HUES48 (cell line): ENCODE measurements around the gene MYH11.
"Not testable (repeated sequence)": the region's sequence is repeated elsewhere in the genome, so short reads cannot be mapped to it uniquely, and the experiment has no call there.

Experiments used
- H3K27ac ChIP-seq: one replicate; pipeline ENCODE4 v1.7.0; 2013; ENCODE audit warnings: low read depth, low read length, inconsistent platforms
- H3K27me3 ChIP-seq: 2 replicates; pipeline ENCODE4 v1.6.1; 2013; ENCODE audit warnings: mild to moderate bottlenecking, low read length; ENCODE audit not compliant: control insufficient read depth, insufficient read depth
- H3K36me3 ChIP-seq: 2 replicates; pipeline ENCODE4 v1.6.1; 2013; ENCODE audit warnings: low read length; ENCODE audit not compliant: control insufficient read depth, insufficient read depth
- H3K4me1 ChIP-seq: 2 replicates; pipeline ENCODE4 v1.6.1; 2013; ENCODE audit warnings: mild to moderate bottlenecking, low read length; ENCODE audit not compliant: control insufficient read depth, insufficient read depth
- H3K4me3 ChIP-seq: 2 replicates; pipeline ENCODE4 v1.5.1; 2013; ENCODE audit warnings: mild to moderate bottlenecking, low read depth, low read length
- H3K9ac ChIP-seq: 2 replicates; pipeline ENCODE4 v1.6.1; 2013; ENCODE audit warnings: mild to moderate bottlenecking, low read depth, low read length, moderate library complexity
- H3K9me3 ChIP-seq: 2 replicates; pipeline ENCODE4 v1.6.1; 2013; ENCODE audit warnings: low read length; ENCODE audit not compliant: control insufficient read depth, insufficient read depth

The MYH11 gene

DNA sequence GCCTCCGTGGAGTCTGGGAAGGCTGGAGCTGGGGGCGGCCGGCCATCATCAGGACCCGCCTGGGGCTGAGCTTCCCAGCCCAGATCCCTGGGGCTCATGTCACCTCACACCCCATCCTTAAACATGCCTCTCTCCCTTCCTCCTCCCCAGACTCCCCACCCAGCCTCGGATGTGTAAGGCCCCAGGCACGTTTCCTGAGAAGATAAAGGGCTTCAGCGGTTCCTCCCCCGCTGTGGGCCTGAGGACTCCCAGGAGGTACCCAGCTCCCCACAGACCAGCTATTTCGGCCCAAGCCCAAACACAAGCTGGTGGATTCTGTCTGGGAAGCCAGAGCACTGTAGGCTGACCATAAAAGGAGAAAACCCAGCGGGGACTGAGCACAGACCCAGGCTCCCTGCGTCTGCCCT is 49.2 kb downstream of the MYH11 start:
- H3K9me3 ChIP-seq = no peaks in the 10 kb centered on the region
- H3K36me3 ChIP-seq = no peaks in the 10 kb centered on the region
- H3K4me3 ChIP-seq = no peak overlapping the region
- no peaks in the 10 kb centered on the region for H3K27me3 ChIP-seq
- H3K27ac ChIP-seq = peak overlapping the region; percentile 51
- H3K4me1 ChIP-seq = peaks cover 8% of the 10 kb centered on the region; the same call in 1 of the 2 replicates
- H3K9ac ChIP-seq = no peak overlapping the region

DNA sequence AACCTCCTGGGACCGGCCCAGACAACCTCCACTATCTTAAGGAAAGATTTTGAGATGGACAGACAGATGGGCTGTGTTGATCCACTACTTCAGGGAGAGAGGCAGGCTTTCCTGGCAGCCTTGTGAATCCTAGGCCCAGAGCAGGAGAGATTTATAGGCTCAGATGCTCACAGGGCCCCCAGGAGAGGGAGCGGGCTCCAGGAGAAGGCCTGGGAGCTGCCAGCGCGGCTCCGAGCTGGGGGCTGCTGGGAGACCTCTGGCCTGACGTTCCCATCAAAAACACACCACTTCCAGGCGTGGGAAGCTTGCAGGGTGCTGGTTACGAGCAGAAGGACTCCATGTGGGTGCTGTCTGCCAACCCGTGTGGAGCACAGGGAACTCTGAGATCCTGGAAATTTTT is 53.2 kb downstream of the MYH11 start:
- Histone ChIP-seq H3K36me3 (no peaks in the 10 kb centered on the region), H3K4me3 (no peak overlapping the region), H3K9me3 (no peaks in the 10 kb centered on the region), H3K27ac (no peak overlapping the region), H3K9ac (no peak overlapping the region), H3K27me3 (no peaks in the 10 kb centered on the region), H3K4me1 (peaks cover 8% of the 10 kb centered on the region; the same call in 1 of the 2 replicates)

DNA sequence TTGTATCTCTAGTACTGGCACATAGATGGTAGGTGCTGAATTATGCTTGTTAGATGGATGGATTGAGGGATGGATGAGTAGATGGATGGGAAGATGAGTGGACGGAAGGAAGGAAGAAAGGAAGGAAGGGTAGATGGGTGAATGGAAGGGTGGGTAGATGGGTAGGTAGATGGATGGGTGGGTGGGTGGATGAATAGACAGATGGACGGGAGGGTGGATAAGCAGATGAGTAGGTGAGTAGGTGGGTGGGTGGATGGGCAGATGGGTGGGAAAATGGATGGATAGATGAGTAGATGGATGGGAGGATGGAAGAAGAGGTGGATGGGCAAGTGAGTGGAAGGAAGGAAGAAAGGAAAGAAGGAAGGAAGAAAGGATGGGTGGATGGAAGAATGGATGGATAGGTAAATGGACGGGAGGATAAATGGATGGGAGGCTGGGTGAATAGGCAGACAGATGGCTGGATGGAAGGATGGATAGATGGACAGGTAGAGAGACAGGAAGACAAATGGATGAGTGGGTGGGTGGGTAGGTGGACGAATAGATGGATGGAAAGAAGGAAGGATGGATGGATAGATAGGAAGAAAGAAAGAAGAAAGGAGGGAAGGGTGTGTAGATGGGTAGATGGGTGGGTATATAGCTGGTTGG is 56.9 kb downstream of the MYH11 start:
- H3K9me3 ChIP-seq = no peaks in the 10 kb centered on the region; the same call in 1 of the 2 replicates
- no peak overlapping the region for H3K4me3 ChIP-seq
- H3K27me3 ChIP-seq = no peaks in the 10 kb centered on the region
- H3K27ac ChIP-seq = no peak overlapping the region
- H3K36me3 ChIP-seq = no peaks in the 10 kb centered on the region
- no peaks in the 10 kb centered on the region for H3K4me1 ChIP-seq
- no peak overlapping the region for H3K9ac ChIP-seq

DNA sequence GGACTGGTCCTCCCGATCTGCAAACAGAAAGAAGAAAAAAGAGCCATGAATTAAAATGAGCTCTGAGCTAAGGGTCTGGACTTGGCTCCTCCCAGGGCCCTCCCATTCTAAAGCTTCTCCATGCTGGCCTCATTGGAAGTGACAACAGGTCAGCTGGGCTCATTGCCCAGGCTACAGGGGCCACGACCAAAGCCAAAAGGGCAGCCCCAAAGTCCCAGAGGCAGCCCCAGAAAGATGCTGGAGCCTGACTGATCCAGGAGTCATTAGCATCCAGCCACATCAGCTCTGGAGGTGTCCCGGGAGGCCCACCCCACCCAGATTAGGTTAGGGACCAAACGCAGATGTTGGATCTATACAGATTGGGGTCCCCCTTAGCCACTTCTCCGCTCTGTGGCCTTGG is 58.2 kb downstream of the MYH11 start:
- no peak overlapping the region for H3K9ac ChIP-seq
- no peaks in the 10 kb centered on the region for H3K27me3 ChIP-seq
- no peaks in the 10 kb centered on the region; the same call in 1 of the 2 replicates for H3K9me3 ChIP-seq

DNA sequence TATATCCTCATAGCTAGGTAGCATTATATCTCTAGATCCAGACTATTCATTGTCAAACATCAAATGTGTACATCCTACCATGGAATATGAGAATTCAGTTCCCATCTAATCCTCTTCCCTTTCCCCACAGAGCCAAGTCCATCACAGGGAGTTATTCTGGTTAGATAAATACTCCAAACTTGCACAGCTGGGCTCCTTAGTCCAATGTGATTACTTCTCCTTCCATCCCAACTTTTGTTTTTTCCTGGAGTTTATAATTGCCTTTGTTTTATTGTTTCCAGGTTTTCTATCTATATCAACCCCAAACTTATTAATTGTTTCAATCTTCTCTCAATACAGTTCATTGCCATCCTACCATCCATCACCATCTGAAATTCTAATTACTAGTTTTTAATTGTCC is 59.9 kb downstream of the MYH11 start:
- H3K4me1 ChIP-seq = no peaks in the 10 kb centered on the region
- H3K9me3 ChIP-seq = no peaks in the 10 kb centered on the region; the same call in 1 of the 2 replicates
- H3K27ac ChIP-seq = no peak overlapping the region
- no peak overlapping the region for H3K4me3 ChIP-seq
- no peaks in the 10 kb centered on the region for H3K36me3 ChIP-seq
- H3K27me3 ChIP-seq = no peaks in the 10 kb centered on the region
- H3K9ac ChIP-seq = no peak overlapping the region

More for the DNA sequence above, 58.2 kb downstream of the MYH11 start:
- H3K4me3 ChIP-seq = no peak overlapping the region
- H3K27ac ChIP-seq = no peak overlapping the region
- no peaks in the 10 kb centered on the region for H3K36me3 ChIP-seq
- no peaks in the 10 kb centered on the region for H3K4me1 ChIP-seq

DNA sequence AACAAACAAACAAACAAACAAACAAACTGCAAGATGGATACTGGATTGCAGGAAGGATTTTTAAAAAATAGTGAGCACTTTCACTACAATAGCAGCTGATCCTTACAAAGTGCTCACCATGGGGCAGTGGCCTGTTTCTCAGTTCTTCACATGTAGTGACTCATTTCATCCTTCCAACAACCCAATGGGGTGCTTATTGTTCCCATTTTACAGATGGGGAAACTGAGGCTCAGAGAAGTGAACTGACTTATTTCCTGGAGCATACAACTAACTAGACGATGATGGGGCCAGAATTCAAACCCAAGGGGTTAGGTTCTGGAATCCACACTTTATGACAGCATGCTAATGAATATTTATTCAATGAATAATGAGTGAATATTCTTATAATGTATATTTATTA is 61.2 kb downstream of the MYH11 start:
- no peaks in the 10 kb centered on the region; the same call in 1 of the 2 replicates for H3K9me3 ChIP-seq
- no peaks in the 10 kb centered on the region for H3K36me3 ChIP-seq
- no peak overlapping the region for H3K27ac ChIP-seq
- no peaks in the 10 kb centered on the region for H3K4me1 ChIP-seq
- no peaks in the 10 kb centered on the region for H3K27me3 ChIP-seq
- H3K4me3 ChIP-seq = no peak overlapping the region
- H3K9ac ChIP-seq = no peak overlapping the region

DNA sequence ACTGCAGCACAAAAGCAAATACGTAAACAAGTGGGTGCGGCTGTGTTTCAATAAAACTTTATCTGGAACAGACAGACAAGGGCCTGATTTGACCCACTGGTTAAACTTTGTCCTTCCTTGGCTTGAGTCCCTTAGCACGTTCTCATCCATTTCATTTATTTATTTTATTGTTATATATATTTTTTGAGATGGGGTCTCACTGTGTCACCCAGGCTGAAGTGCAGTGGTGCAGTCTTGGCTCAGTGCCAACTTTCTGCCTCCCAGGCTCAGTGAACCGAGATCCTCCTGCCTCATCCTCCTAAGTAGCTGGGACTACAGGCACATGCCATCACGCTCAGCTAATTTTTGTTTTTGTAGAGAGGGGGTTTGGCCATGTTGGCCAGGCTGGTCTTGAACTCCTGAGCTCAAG is 64.3 kb downstream of the MYH11 start:
- H3K4me1 ChIP-seq = no peaks in the 10 kb centered on the region
- H3K27me3 ChIP-seq = no peaks in the 10 kb centered on the region
- no peak overlapping the region for H3K27ac ChIP-seq
- no peaks in the 10 kb centered on the region for H3K36me3 ChIP-seq
- no peak overlapping the region for H3K9ac ChIP-seq
- no peak overlapping the region for H3K4me3 ChIP-seq
- no peaks in the 10 kb centered on the region; the same call in 1 of the 2 replicates for H3K9me3 ChIP-seq

DNA sequence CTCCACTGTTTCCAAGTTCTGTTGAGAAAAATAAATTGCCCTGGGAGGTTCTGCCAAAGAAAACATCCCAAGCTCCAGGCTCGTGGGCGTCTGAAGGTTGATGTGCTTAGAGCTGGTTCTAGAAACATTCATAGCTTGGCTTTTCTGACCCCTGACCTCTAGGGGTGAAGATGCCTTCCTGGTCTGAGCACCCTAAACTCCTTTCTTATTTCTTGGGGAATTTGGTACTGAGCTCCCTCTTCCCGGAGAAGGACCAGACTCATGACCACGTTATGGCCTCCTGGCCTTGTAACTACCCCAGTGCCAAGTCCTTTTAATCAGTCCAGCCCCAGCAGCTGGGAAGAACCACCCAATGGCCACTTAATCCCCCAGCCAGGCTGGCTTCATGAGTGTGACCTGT is 66.4 kb downstream of the MYH11 start:
- H3K4me3 ChIP-seq = no peak overlapping the region
- H3K9ac ChIP-seq = no peak overlapping the region
- no peaks in the 10 kb centered on the region for H3K4me1 ChIP-seq
- H3K36me3 ChIP-seq = no peaks in the 10 kb centered on the region
- no peak overlapping the region for H3K27ac ChIP-seq
- no peaks in the 10 kb centered on the region for H3K9me3 ChIP-seq
- no peaks in the 10 kb centered on the region for H3K27me3 ChIP-seq

DNA sequence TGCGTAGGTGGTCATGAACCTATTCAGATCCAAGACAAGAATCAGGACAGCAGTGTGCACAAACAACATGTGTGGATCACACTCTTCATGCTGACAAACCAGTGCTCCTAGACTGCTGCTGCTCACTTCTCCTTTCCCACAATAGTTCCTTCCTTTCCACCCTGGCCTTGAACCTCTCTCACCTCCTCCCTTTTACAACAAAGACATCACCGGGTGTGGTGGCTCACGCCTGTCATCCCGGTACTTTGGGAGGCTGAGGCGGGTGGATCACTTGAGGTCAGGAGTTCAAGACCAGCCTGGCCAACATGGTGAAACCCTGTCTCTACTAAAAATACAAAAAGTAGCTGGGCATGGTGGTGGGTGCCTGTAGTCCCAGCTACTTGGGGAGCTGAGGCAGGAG is 67.0 kb downstream of the MYH11 start:
- H3K9ac ChIP-seq, H3K36me3 ChIP-seq, H3K4me3 ChIP-seq, H3K27ac ChIP-seq, H3K4me1 ChIP-seq, H3K9me3 ChIP-seq, H3K27me3 ChIP-seq: not testable (repeated sequence)

DNA sequence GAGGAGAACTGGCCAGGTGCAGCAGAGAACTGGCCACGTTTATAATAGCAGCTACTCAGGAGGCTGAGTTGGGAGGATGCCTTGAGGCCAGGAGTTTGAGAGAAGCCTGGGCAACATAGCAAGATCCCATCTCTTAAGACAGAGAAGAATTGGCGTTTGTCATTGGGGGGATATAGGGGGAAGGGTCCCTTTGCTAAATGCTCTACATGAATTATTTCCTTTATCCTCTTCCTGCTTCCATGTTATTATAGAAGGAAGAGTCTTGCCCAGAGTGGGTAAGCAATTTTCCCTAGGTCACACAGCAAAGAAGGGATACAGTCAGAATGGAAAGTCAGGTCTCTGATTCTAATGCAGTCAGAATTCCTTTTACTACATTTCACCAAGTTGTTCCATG is 68.0 kb downstream of the MYH11 start:
- no peaks in the 10 kb centered on the region for H3K9me3 ChIP-seq
- no peaks in the 10 kb centered on the region for H3K36me3 ChIP-seq
- H3K9ac ChIP-seq = no peak overlapping the region
- H3K27me3 ChIP-seq = no peaks in the 10 kb centered on the region
- no peak overlapping the region for H3K27ac ChIP-seq
- H3K4me3 ChIP-seq = no peak overlapping the region
- H3K4me1 ChIP-seq = no peaks in the 10 kb centered on the region

DNA sequence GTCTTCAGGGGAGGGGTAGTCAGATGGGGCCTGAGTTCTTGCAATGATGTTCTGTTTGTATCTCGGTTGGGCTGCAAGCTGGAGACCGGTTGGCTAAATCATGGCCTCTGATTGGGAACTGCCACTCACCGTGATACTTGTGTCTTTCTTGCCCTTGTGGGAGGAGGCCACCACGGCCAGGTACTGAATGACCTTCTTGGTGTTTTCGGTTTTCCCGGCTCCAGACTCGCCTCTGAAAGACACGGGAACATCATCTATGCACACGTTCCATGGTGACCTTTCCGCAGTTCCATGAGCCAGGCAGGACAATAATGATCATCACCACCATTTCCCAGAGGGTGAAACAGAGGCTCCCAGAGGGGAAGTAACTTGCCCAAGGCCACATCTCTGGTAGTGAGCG is 70.3 kb downstream of the MYH11 start:
- H3K27me3 ChIP-seq = no peaks in the 10 kb centered on the region
- H3K9ac ChIP-seq = no peak overlapping the region
- no peaks in the 10 kb centered on the region for H3K36me3 ChIP-seq
- H3K4me1 ChIP-seq = no peaks in the 10 kb centered on the region
- no peak overlapping the region for H3K27ac ChIP-seq
- H3K4me3 ChIP-seq = no peak overlapping the region
- no peaks in the 10 kb centered on the region for H3K9me3 ChIP-seq
